ENCODE data around the gene GOT2.
A peak's percentile ranks its signal among the peaks of the same experiment; 100 is the strongest.
"Not testable (repeated sequence)": the region's sequence is repeated elsewhere in the genome, so short reads cannot be mapped to it uniquely, and the experiment has no call there.

GOT2 gene

DNA sequence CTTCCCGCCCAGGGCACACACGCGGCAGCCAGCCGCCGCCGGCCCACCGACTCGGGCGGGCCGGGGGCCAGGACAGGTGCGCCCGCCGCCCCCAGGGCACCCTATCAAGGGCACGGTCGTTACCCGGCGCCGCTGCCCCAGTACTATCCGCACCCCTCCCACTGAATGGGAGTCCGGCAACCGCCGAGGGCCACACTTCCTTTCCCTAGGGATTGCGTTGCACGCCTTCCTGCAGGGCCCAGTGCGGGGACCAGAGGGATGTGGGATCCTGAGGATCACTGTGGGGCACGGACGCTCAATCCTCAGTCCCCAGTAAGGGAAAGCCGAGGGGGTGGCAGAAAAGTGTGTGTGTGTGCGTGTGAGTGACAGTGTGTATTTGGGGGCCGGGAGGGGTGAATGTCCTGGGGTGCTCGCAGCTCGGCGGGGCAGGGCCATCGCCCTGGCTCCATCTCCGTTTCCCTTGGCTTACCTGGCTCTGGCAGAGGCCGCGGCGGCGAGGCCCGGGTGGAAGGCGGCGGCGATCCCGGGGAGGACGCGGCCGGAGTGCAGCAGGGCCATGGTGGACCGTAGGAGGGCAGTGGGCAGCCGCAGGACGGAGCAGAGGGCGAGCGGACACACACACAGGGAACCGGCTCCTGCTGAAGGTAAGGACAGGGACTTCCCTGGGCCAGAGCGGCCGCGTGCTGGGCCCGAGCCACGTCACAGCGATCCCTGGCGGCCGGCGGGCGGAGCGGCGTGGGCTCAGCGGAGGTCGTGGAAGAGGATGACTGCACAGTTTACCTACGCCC, at the start of gene GOT2:
GOT2 (minus strand) TSS at position 646 of the 788 bp plus-strand sequence; CDS start at position 558, 88 bp downstream.
- peak; percentile 83 for DNase-seq

GRCh38 chr16:58779291-58779690, 45.2 kb upstream of the GOT2 start:
- not testable (repeated sequence) for DNase-seq

DNA sequence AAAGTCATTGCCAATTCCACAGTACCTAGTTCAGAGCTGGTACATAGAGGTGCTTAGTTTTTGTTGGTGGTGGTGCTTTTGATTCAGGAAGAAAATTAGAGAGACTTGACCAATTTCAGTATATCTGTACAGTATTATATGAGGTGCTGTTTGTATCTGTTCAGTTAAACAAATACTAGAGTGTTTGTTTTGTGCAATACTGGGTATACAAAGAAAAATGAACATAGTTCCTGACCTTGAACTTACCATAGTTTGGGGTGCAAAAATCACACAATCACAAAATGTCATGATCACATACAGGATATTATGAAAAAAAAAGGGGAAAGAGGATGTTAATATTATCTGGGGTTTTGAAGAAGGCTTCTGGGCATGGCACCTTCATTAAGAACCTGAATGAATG, 39.8 kb upstream of the GOT2 start:
- no peak for DNase-seq

GRCh38 chr16:58768145-58768544, 34.0 kb upstream of the GOT2 start:
- DNase-seq = no peak

GRCh38 chr16:58767581-58767980, 33.5 kb upstream of the GOT2 start:
- no peak for DNase-seq

DNA sequence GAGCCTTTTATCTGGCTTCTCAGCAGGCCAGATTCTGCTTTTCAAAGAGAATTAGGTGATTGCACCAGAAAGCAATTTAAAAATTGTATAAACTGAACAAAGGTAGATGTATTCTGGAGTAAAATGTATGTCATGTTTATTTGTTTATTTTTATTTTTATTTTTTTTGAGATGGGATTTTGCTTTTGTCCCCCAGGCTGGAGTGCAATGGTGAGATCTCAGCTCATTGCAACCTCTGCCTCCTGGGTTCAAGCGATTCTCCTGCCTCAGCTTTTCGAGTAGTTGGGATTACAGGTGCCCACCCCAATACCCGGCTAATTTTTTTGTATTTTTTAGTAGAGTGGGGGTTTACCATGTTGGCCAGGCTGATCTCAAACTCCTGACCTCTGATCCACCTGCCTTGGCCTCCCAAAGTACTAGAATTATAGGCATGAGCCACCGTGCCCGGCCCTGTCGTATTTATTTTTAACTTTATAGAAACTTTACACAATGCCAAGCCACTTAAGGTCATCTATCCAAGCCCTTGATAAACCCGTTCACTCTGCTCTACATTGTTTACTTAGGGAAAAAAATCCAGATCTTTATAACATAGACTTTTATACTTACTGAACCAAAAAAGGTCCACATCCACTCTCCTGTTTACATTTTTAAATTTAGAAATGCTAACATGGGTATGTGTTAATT, 22.7 kb upstream of the GOT2 start:
- DNase-seq = no peak

GRCh38 chr16:58755989-58756649, 22.0 kb upstream of the GOT2 start:
- DNase-seq = peak; percentile 79

- DNase-seq = no peak
Measured at GRCh38 chr16:58753711-58754134, 19.6 kb upstream of the GOT2 start.

DNA sequence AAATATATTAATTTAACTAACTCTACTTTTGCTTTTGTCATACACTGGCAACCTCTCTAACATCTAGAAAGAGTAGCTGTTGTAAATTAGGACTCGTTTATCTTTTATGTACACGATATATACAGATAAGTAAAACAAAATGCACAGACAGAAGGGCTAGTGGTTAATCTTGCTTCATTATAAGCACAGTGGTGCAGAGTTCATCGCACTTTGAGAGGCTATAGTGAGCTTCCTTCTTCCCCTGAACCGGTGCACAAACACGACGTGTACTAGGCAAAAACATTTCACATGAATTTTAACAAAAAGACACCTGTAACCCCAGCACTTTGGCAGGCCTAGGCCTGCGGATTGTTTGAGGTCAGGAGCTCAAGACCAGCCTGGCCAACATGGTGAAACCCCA, 10.4 kb upstream of the GOT2 start:
- no peak for DNase-seq

DNA sequence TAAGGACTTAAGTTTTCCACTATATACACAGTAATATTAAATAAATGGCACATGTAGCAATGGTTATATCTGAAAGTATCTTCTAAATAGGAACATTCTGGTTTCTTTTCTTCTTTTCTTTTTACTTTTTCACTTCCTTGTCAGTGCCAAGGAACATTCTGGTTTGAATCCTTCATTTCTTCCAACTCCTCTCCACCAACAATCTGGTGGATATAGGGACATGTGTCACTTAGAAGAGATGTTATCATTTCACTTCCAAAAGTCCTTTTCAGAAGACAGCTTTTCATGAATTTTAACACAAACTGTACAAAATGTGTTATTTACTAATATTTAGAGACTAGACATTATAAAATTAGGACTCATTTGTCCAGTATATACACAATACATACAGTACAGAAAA, 7.9 kb upstream of the GOT2 start:
- no peak for DNase-seq

DNA sequence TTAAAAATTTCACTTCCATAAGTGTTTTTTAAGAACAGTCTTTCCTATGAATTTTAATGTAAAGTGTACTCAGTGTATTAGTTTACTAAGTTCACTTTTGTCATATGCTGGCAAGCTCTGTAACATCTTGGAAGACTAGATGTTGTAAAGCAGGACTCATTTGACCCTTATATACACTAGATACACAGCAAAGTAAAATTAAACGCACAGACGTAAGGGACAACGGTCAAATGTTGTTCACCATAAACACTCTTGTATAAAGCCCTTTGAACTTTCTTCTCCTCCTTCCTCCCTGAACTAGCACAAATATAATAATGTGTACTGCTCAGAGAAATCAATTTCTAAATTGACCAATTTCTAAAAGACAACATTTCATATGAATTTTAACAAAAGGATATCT, 7.0 kb upstream of the GOT2 start:
- no peak for DNase-seq

DNA sequence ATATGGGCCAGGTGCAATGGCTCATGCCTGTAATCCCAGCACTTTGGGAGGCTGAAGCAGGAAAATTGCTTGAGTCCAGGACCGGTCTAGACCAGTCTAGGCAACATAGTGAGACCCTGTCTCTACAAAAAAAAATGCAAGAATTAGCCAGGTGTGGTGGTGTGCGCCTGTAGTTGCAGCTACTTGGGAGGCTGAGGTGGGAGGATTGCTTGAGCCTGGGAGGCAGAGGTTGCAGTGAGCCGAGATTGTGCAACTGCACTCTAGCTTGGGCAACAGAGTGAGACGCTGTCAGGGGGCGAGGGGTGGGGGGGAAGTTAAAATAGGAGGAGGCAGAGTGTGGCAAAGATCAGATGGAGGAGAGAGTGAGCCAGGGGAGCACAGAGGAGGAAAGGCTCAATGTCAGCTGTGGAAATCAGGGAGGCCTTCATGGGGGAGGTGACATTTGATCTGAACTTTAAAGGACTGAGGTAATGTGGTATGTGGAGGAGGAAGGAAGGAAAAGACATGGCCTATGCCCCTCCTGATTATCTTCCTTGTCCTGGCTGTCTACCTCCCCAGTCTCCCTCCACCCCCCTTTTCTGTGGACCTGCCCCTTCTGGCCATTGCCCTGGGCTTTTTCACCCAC, 4.7 kb upstream of the GOT2 start:
- DNase-seq = no peak

DNA sequence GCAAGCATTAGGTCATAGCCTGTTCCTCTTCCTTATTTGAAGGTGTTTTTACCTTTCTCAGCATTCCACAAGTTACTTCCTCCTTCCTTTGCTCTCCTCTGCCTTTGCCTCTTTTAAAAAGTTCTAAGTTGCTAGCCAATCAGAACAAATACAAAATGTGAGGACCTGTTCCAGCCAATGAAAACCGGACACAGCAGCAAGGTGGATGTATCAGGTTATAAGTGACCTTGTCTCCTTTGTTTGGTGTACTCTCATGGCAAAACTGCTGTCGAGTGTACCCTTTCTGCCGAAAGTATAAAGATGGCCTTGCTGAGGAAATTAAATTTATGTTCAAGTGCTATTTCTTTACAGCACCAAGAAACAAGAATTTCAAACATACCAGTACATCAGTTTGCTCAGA, 2.2 kb upstream of the GOT2 start:
- DNase-seq = not testable (repeated sequence)

- DNase-seq = no peak
Measured at GRCh38 chr16:58734459-58734787, 307 bp upstream of the GOT2 start.

- no peak for DNase-seq
Measured at GRCh38 chr16:58733248-58733670, 857 bp downstream of the GOT2 start.

- DNase-seq = peak; percentile 21
Measured at GRCh38 chr16:58732545-58733247, 1.4 kb downstream of the GOT2 start.

DNA sequence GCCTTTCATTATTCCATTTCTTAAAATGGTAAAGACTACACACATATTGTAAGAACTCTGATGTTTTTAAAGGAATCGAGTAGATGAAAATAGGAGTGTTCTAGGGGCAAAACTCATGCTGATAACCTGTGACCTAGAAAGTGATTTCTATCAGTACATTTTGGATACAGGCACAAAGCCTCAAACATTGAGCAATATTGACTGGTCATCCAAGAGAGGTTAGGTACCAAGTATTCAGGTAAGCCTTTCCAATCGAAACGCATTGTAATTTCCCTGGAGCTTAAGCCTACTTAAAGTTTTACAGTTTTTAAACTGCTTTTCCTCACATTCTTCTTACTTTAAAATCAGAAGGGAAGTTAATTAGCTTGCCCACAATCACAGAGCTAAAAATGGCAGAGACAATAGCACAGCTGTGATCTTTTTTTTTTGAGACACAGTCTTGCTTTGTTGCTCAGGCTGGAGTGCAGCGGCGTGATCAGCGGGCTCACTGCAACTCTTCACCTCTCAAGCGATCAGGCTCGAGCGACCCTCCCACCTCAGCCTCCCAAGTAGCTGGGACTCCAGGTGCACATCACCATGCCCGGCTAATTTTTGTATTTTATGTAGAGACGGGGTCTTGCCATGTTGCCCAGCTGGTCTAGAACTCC, 3.3 kb downstream of the GOT2 start:
- no peak for DNase-seq

- DNase-seq = no peak
Measured at GRCh38 chr16:58727796-58728568, 6.1 kb downstream of the GOT2 start.

- DNase-seq = no peak
Measured at GRCh38 chr16:58727028-58727781, 6.9 kb downstream of the GOT2 start.

DNA sequence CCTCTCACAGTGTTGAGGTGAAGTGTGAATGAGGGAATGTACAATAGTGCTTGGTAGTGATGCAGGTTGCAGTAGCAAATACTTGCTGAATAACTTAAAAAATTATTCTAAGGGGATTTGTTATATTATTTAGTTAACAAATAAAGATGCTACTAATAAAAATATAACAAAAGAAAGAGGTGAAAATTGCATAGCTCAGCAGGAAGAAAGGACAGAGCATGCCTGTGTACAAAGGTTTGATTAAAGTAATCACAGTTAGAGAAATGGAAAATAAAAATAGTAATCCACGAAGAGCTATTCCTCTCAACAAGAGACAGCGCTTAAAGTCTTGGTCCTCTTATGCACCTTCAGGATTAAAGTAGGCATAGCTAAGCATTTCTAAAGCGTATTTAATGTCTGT, 11.0 kb downstream of the GOT2 start:
- DNase-seq = no peak

DNA sequence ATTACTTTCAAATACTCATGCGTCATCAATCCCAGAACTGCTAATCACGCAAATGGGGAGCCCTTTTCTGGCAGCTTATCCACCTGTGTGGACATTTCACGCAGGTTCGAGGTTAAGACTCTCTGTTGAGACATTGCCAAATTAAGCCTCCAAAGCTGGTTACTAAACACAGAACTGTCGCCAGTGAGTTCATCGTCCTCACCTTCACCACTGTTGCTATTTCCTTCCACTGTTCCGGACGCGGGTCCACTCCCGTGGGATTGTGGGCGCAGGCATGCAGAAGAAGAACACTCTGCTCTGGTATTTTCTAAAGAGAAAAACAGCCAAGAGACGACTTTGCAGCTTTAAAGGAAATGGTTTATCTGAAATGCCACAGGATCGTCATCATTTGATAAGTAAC, 16.1 kb downstream of the GOT2 start:
- no peak for DNase-seq
